Coronary artery (tissue), 2 donors: Measurements from ENCODE around the gene EIF4G1.

ENCODE experiments used
- DNase-seq: peaks from one replicate; pipeline ENCODE4 v3.0.0-alpha.2; 2017; ENCODE audit warnings: low spot score
- H3K27ac ChIP-seq, 2 donors: fragments of 200-600 bp; sonication (generic); one replicate each; pipeline ENCODE4 v1.5.1; 2016 to 2019
- H3K4me3 ChIP-seq: fragments of 200-600 bp; sonication (generic); 2 replicates; pipeline ENCODE4 v1.5.1; 2016; ENCODE audit warnings: mild to moderate bottlenecking, moderate library complexity
- CTCF ChIP-seq: fragments of 200-600 bp; sonication (generic); IDR thresholded peaks from one replicate; pipeline ENCODE4 v1.5.1; 2019; ENCODE audit warnings: antibody characterized with exemption

The EIF4G1 gene

GRCh38 chr3:184382326-184383032 is 68.1 kb downstream of the EIF4G1 start:
- no peak overlapping the region for H3K27ac ChIP-seq
- TF ChIP-seq CTCF, result no peak
- DNase-seq, result no peak
- no peak overlapping the region for H3K4me3 ChIP-seq

GRCh38 chr3:184383033-184383740 is 68.8 kb downstream of the EIF4G1 start:
- DNase-seq, result no peak
- no peak for TF ChIP-seq CTCF
- Histone ChIP-seq H3K27ac (no peak overlapping the region), H3K4me3 (no peak overlapping the region)

GRCh38 chr3:184384342-184384741 is 69.9 kb downstream of the EIF4G1 start:
- TF ChIP-seq CTCF, result no peak
- DNase-seq, result no peak

More at GRCh38 chr3:184384342-184384741, 69.9 kb downstream of the EIF4G1 start:
- H3K27ac ChIP-seq, result no peak overlapping the region
- H3K4me3 ChIP-seq, result no peak overlapping the region
